ENCODE data around the gene DKKL1. TPM values are rescaled to one million over a fixed set of nuclear protein-coding genes. Genes with fewer than 3 reads are reported as not detected.

The DKKL1 gene
- total RNA-seq (2022; extraction: Qiagen RNA extraction; ENCODE audit: low read depth): 0.37 to 1.0 TPM (median 0.48 TPM) in 5 replicates

DNA sequence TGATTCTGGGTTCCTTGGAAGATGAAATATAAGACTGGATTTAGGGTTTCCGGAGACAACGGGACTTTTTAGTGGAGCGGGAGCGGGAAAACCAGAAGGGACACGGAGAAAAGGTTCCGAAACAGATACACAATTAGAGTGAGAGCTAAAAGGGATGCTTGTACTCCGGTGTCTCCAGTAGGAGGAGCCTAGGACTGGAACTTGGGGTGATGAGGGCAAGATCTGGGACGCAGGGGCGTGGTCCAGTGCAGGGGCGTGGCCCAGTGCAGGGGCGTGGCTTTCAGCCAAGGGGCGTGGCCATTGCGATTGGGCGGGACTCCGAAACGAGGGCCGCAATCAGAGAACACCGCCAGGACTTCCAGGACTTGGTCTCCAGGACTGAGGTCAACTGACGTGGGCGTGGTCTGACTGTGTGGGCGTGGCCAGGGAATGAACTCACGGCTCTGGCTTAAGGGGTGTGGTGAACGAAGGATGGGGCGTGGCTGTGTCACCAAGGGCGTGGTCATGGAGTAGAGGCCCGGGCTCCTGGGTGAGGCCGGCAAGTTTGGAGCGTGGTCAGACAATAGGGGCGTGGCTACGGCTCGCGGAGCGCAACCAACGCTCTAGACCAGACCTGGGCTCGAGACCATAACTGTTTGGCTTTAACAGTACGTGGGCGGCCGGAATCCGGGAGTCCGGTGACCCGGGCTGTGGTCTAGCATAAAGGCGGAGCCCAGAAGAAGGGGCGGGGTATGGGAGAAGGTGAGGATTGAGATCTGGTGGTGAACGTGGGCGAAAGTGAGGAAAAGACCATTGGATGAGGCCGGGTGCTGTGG is at the start of gene DKKL1:
DKKL1 (plus strand) TSS at position 610 of the 815 bp plus-strand sequence; CDS start at position 732, 122 bp downstream.

DNA sequence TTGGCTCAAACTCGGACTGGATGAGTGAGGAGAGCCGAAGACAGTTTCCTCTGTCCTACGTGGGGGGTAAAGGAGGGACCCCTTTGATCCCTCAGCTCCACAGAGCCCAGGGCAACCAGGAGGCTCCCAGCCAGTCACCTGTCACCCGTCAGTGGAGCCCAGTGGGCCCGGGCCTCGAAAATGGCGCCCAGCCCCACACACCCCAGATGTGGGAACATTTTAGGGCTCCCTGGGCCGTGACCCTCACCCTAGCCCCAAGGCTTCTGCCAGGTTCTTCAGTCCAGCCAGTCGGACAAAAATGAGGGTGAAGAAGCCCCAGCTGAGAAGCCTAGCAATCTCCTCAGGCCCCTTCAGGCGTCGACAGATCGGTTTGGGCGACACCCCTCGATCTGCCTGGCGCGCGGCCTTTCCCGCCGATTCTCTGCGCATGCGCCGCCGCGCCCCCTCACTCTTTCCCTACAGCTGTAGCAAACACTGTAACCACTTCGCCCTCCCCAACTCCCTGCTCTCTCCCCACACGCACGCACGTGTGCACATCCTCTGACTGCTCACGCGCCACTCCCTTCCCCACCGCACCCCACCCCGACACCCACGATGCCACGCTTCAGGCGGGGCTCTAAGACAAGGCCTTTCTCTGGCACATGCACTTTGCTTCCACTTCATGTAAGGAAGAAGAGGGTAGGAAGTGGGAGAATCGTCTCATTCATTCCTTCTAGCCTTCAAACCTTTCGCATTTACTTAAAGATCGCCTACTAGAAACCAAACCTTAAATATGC is 38.7 kb upstream of the DKKL1 start, which contains the start of gene SLC6A16:
SLC6A16 (minus strand) TSS at position 391 of the 776 bp plus-strand sequence. CDS start 13,844 bp downstream, outside the sequence.

DNA sequence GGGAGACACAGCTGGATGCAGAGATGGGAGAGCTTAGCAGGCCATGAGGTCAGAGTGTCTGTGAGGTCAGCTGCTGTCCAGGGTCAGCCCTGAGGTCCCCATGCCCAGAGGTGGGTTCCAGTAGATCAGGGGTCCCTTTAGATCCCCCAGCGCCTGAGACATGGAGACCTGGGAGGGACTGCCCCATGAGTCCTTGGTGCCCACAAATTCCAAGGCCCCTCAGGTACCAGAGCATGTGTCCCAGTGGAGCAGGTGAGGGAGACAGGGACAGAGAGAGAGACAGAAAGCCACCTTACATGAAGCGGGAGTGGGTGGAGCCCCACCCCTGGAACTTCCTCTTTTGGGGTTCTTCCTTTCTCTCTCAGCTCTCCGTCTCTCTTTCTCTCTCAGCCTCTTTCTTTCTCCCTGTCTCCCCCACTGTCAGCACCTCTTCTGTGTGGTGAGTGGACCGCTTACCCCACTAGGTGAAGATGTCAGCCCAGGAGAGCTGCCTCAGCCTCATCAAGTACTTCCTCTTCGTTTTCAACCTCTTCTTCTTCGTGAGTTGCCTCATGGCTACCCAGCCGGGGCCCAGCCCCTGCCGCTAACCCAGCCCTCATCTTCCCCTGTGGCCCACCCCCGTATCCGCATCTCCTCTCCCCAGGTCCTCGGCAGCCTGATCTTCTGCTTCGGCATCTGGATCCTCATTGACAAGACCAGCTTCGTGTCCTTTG is 28.4 kb upstream of the DKKL1 start, which contains the start of gene CD37:
CD37 (plus strand) TSS at position 336 of the 713 bp plus-strand sequence; CDS start at position 471, 135 bp downstream.

DNA sequence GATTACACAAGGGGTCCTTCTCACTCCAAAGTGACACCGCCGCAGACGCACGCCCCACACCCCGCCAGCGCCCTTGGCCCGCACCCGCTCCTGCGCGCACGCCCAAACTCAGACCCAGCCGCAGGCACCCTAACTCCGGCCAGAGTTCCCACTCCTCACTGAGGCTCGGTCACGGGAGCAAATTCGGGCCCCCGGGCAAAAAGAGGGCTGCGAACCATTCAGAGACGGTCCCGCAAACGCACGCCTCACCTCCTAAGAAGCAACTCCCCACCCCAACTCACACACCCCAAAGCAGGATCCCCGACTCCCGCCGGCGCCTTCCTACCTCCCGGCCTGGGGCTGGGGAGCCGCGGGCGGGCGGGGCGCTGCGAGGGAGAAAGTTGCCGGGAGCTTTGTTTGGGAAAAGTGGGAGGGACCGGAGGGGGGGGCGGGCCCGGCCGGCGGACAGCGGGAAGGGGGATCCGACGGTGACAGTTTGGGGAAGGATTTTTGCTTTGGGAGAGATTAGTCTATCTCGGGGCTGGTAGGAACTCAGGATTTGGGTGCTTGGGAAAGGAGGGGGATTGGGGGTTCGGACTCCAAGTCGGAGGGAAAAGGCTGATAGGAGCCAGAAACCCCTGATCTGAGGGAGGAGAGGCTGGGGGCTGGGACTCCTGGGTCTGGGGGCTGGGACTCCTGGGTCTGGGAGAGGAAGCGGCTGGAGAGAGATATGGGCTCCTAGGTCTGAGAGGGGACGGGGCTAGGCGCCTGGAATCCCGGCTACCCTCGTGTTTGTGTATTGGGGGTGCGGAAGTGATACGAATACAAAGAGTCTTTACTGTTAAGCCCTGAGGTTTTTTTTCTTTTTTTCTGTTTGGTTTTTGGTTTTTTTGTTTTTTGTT is 1.4 kb upstream of the DKKL1 start, which contains the start of gene TEAD2:
TEAD2 (minus strand) TSS at position 369 of the 881 bp plus-strand sequence. CDS start 2,341 bp downstream, outside the sequence.

DNA sequence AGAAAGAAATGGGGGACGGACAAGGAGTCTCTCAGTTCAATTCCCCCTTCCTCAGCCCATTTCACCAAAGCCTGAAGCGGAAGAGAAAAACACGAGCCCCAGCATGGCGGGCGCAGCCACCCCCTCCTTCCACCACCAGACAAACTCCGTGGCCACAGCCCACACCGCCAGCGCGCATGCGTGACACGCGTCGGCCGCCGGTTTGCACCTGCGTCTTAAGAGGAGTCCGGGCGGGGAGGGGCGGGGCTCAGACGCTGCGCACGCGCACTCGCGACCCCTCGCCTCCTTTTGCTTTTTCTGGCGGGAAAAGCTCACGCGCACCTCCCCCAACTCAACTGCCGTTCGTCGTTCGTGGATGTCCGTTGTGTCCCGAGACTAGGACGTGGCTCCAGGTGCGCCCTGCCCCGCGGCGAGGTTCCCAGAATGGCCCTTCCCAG is 24.3 kb downstream of the DKKL1 start, which contains the start of gene KASH5:
KASH5 (plus strand) TSS at position 314 of the 437 bp plus-strand sequence. CDS start 2,635 bp downstream, outside the sequence.

DNA sequence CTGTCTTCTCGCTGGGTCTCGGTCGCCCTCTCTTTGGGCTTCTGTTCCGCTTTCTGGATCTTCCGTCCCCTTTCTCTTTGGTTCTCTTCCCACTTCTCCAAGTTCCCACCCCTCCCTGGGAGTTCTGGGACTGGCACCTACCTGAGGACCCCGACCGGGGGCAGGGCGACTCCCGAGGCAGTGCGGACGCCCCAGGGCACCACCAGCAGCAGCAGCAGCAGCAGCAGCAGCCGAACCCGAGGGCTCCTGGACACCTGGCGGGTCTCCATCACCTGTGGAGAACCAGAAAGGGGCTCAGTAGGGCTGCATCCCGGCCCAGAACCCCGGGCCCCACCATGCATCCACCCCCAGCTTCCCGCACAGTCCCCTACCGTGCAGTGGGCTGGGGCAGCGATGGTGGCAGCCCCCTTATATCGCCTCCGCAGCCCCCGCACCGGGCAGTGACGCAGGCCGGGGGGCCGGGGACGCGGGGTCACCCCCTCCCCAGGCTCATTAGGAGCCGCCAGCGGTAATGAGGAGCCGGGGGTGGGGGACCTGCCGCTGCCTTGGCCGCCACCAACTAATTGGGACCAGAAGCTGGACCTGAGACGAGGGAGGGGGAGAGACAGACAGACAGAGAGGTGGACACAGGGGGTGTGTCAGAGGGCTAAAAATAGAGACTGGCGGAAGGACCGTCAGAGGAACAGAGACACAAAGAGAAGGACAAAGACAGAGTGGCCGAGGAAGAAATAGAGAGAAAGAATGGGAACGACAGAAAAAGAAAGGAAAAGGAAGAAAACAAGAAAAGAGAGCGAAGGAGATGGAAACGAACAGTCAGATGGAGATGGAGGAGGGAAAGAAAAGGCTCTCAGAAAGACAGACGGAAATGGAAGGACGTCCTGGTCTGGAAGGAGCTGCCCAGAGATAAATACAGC is 59.7 kb downstream of the DKKL1 start, which contains the start of gene PTH2:
PTH2 (minus strand) TSS at position 371 of the 914 bp plus-strand sequence; CDS start at position 269, 102 bp downstream.

Other genes starting within 250 kb of the DKKL1 start
- gene LIN7B, start 249.5 kb upstream of the DKKL1 start, total RNA-seq (2022; extraction: Qiagen RNA extraction; ENCODE audit: low read depth): 3.7 to 7.7 TPM (median 5.3 TPM) in 5 replicates
- 0.93 to 3.1 TPM (median 2.2 TPM) in 5 replicates for gene C19orf73, start 244.7 kb upstream of the DKKL1 start, total RNA-seq (2022; extraction: Qiagen RNA extraction; ENCODE audit: low read depth)
- gene PPFIA3, start 244.3 kb upstream of the DKKL1 start, total RNA-seq (2022; extraction: Qiagen RNA extraction; ENCODE audit: low read depth): 5.5 to 8.9 TPM (median 7.7 TPM) in 5 replicates
- not detected in 5 replicates for gene HRC, start 208.5 kb upstream of the DKKL1 start, total RNA-seq (2022; extraction: Qiagen RNA extraction; ENCODE audit: low read depth)
- gene TRPM4, start 206.1 kb upstream of the DKKL1 start, total RNA-seq (2022; extraction: Qiagen RNA extraction; ENCODE audit: low read depth): 6.4 to 10.4 TPM (median 9.5 TPM) in 5 replicates
- 0.90 to 1.8 TPM (median 1.3 TPM) in 5 replicates for gene SLC6A16, start 38.7 kb upstream of the DKKL1 start, total RNA-seq (2022; extraction: Qiagen RNA extraction; ENCODE audit: low read depth)
- not detected in 5 replicates for gene CD37, start 28.5 kb upstream of the DKKL1 start, total RNA-seq (2022; extraction: Qiagen RNA extraction; ENCODE audit: low read depth)
- 13.9 to 21.0 TPM (median 17.2 TPM) in 5 replicates for gene TEAD2, start 1.5 kb upstream of the DKKL1 start, total RNA-seq (2022; extraction: Qiagen RNA extraction; ENCODE audit: low read depth)
- gene KASH5, start 24.4 kb downstream of the DKKL1 start, total RNA-seq (2022; extraction: Qiagen RNA extraction; ENCODE audit: low read depth): 0.10 TPM in 1 of 5 replicates, not detected in the others
- not detected in 5 replicates for gene PTH2, start 59.6 kb downstream of the DKKL1 start, total RNA-seq (2022; extraction: Qiagen RNA extraction; ENCODE audit: low read depth)
- gene GFY, start 61.5 kb downstream of the DKKL1 start, total RNA-seq (2022; extraction: Qiagen RNA extraction; ENCODE audit: low read depth): 0.12 to 0.28 TPM (median 0.17 TPM) in 4 of 5 replicates, not detected in the other
- 0.39 to 0.73 TPM (median 0.67 TPM) in 5 replicates for gene SLC17A7, start 77.7 kb downstream of the DKKL1 start, total RNA-seq (2022; extraction: Qiagen RNA extraction; ENCODE audit: low read depth)
- gene PIH1D1, start 87.9 kb downstream of the DKKL1 start, total RNA-seq (2022; extraction: Qiagen RNA extraction; ENCODE audit: low read depth): 88.4 to 93.8 TPM (median 92.6 TPM) in 5 replicates
- gene ALDH16A1, start 89.3 kb downstream of the DKKL1 start, total RNA-seq (2022; extraction: Qiagen RNA extraction; ENCODE audit: low read depth): 13.6 to 25.0 TPM (median 21.1 TPM) in 5 replicates
- gene FLT3LG, start 110.3 kb downstream of the DKKL1 start, total RNA-seq (2022; extraction: Qiagen RNA extraction; ENCODE audit: low read depth): 0.90 to 2.2 TPM (median 1.2 TPM) in 5 replicates
- 3,849 to 4,394 TPM (median 4,225 TPM) in 5 replicates for gene RPL13A, start 123.7 kb downstream of the DKKL1 start, total RNA-seq (2022; extraction: Qiagen RNA extraction; ENCODE audit: low read depth)
- 3,786 to 4,498 TPM (median 3,975 TPM) in 5 replicates for gene RPS11, start 132.6 kb downstream of the DKKL1 start, total RNA-seq (2022; extraction: Qiagen RNA extraction; ENCODE audit: low read depth)
- gene FCGRT, start 148.8 kb downstream of the DKKL1 start, total RNA-seq (2022; extraction: Qiagen RNA extraction; ENCODE audit: low read depth): 23.9 to 33.3 TPM (median 28.1 TPM) in 5 replicates
- gene RCN3, start 164.1 kb downstream of the DKKL1 start, total RNA-seq (2022; extraction: Qiagen RNA extraction; ENCODE audit: low read depth): 0.78 to 2.8 TPM (median 2.0 TPM) in 5 replicates
- 80.5 to 105 TPM (median 102 TPM) in 5 replicates for gene NOSIP, start 216.7 kb downstream of the DKKL1 start, total RNA-seq (2022; extraction: Qiagen RNA extraction; ENCODE audit: low read depth)
- gene PRRG2, start 217.4 kb downstream of the DKKL1 start, total RNA-seq (2022; extraction: Qiagen RNA extraction; ENCODE audit: low read depth): 0.66 to 1.5 TPM (median 1.0 TPM) in 5 replicates
- 24.2 to 35.2 TPM (median 31.5 TPM) in 5 replicates for gene PRR12, start 227.3 kb downstream of the DKKL1 start, total RNA-seq (2022; extraction: Qiagen RNA extraction; ENCODE audit: low read depth)